WTC11 (cell line): Measurements from ENCODE around the gene SLC2A5. TPM values are rescaled to one million over a fixed set of nuclear protein-coding genes. Genes with fewer than 3 reads are reported as not detected.

ENCODE experiments used
- ATAC-seq: fragments of 200-7000 bp; cut with Tn5 transposase; 2 replicates; pipeline ENCODE4 v1.10.0; 2021; ENCODE audit warnings: mild to moderate bottlenecking, moderate library complexity
- CTCF ChIA-PET: fragments of 300-600 bp; sonication (Branson Sonifier 250); formaldehyde crosslinking; loops from one replicate; lab custom pipeline; 2021; ENCODE audit warnings: antibody characterized with exemption; lab: Charles Lee
- POLR2A ChIA-PET: fragments of 350-600 bp; sonication (Branson Sonifier 250); formaldehyde crosslinking; loops from one replicate; lab custom pipeline; 2021; ENCODE audit warnings: antibody characterized with exemption; lab: Charles Lee
- DNase-seq: peaks from one replicate; pipeline ENCODE4 v3.0.0; 2021; ENCODE audit warnings: low spot score
- H3K27ac Mint-ChIP-seq: 2 replicates; pipeline ENCODE4 v1.8.0; 2021; ENCODE audit warnings: mixed read lengths
- H3K27me3 Mint-ChIP-seq: 2 replicates; pipeline ENCODE4 v1.8.0; 2021; ENCODE audit warnings: low read depth, mild to moderate bottlenecking, moderate library complexity, mixed read lengths
- H3K36me3 Mint-ChIP-seq: 2 replicates; pipeline ENCODE4 v1.8.0; 2021; ENCODE audit warnings: mixed read lengths
- H3K4me1 Mint-ChIP-seq: 2 replicates; pipeline ENCODE4 v1.8.0; 2022; ENCODE audit warnings: mixed read lengths
- H3K4me3 Mint-ChIP-seq: 2 replicates; pipeline ENCODE4 v1.8.0; 2021; ENCODE audit warnings: mild to moderate bottlenecking, moderate library complexity, mixed read lengths
- H3K9me3 Mint-ChIP-seq: 2 replicates; pipeline ENCODE4 v1.8.0; 2021; ENCODE audit warnings: mixed read lengths
- ETV6 ChIP-seq: sonication (generic); formaldehyde crosslinking; IDR thresholded peaks from 2 replicates; pipeline ENCODE4 v1.8.1; 2022; ENCODE audit warnings: mild to moderate bottlenecking, missing genetic modification reagents
- FOXK1 ChIP-seq: sonication (generic); formaldehyde crosslinking; IDR thresholded peaks from 2 replicates; pipeline ENCODE4 v1.8.0; 2022; ENCODE audit warnings: mild to moderate bottlenecking, moderate library complexity, missing genetic modification reagents
- FOXP1 ChIP-seq: sonication (generic); formaldehyde crosslinking; IDR thresholded peaks from 2 replicates; pipeline ENCODE4 v1.8.0; 2022; ENCODE audit warnings: missing genetic modification reagents, mild to moderate bottlenecking, moderate library complexity, borderline replicate concordance
- JAZF1 ChIP-seq: fragments of 250-450 bp; sonication (Bioruptor Pico); IDR thresholded peaks from 2 replicates; pipeline ENCODE4 v1.9.0; 2021; ENCODE audit warnings: moderate library complexity, mild to moderate bottlenecking, inconsistent platforms
- JUN ChIP-seq: sonication (generic); formaldehyde crosslinking; IDR thresholded peaks from 2 replicates; pipeline ENCODE4 v1.8.0; 2023; ENCODE audit warnings: mild to moderate bottlenecking, missing genetic modification reagents
- MXD4 ChIP-seq: fragments of 250-450 bp; sonication (Bioruptor Pico); IDR thresholded peaks from 2 replicates; pipeline ENCODE4 v1.8.0; 2021; ENCODE audit warnings: mild to moderate bottlenecking, moderate library complexity, borderline replicate concordance
- NFATC4 ChIP-seq: fragments of 250-450 bp; sonication (Bioruptor Pico); IDR thresholded peaks from 2 replicates; pipeline ENCODE4 v1.9.0; 2021; ENCODE audit warnings: mild to moderate bottlenecking
- NR1H2 ChIP-seq: sonication (generic); formaldehyde crosslinking; IDR thresholded peaks from 2 replicates; pipeline ENCODE4 v1.9.0; 2021; ENCODE audit warnings: mild to moderate bottlenecking, moderate library complexity, missing genetic modification reagents
- SOX15 ChIP-seq: fragments of 250-450 bp; sonication (Bioruptor Pico); IDR thresholded peaks from 2 replicates; pipeline ENCODE4 v1.9.0; 2021; ENCODE audit warnings: mild to moderate bottlenecking
- TCF7 ChIP-seq: sonication (generic); formaldehyde crosslinking; IDR thresholded peaks from 2 replicates; pipeline ENCODE4 v1.8.0; 2022; ENCODE audit warnings: mild to moderate bottlenecking, low read depth, missing genetic modification reagents, moderate library complexity
- ZBTB21 ChIP-seq: sonication (generic); formaldehyde crosslinking; IDR thresholded peaks from 2 replicates; pipeline ENCODE4 v1.8.1; 2023; ENCODE audit warnings: mild to moderate bottlenecking, missing genetic modification reagents, borderline replicate concordance
- ZNF263 ChIP-seq: sonication (generic); formaldehyde crosslinking; IDR thresholded peaks from 2 replicates; pipeline ENCODE4 v1.8.1; 2022; ENCODE audit warnings: low read depth, mild to moderate bottlenecking, moderate library complexity, missing genetic modification reagents
- total RNA-seq: library from RNA; stranded (reverse); gene quantifications from 3 replicates; pipeline ENCODE4 v1.2.3, GENCODE V29; 2021
- TF ChIP-seq, protein P1 (sequence below): sonication (generic); formaldehyde crosslinking; IDR thresholded peaks from 2 replicates; pipeline ENCODE4 v1.8.0; 2023; ENCODE audit warnings: missing genetic modification reagents, mild to moderate bottlenecking, borderline replicate concordance
- TF ChIP-seq, protein P2 (sequence below): sonication (generic); formaldehyde crosslinking; IDR thresholded peaks from 2 replicates; pipeline ENCODE4 v1.8.1; 2023; ENCODE audit warnings: mild to moderate bottlenecking, missing genetic modification reagents, moderate library complexity
- TF ChIP-seq, protein P3 (sequence below): fragments of 250-450 bp; sonication (Bioruptor Pico); IDR thresholded peaks from 2 replicates; pipeline ENCODE4 v1.9.0; 2021; ENCODE audit warnings: mild to moderate bottlenecking
- TF ChIP-seq, protein P4 (sequence below): fragments of 200-600 bp; IDR thresholded peaks from 2 replicates; pipeline ENCODE4 v1.8.0; 2022; ENCODE audit warnings: antibody characterized with exemption
- TF ChIP-seq, protein P5 (sequence below): sonication (generic); formaldehyde crosslinking; IDR thresholded peaks from 2 replicates; pipeline ENCODE4 v1.8.0; 2022; ENCODE audit warnings: missing genetic modification reagents
- TF ChIP-seq, protein P6 (sequence below): sonication (generic); formaldehyde crosslinking; IDR thresholded peaks from 2 replicates; pipeline ENCODE4 v1.8.1; 2023; ENCODE audit warnings: mild to moderate bottlenecking, missing genetic modification reagents

Gene SLC2A5
- total RNA-seq, 1 experiment from 2014 or later = 0.04 TPM

DNA sequence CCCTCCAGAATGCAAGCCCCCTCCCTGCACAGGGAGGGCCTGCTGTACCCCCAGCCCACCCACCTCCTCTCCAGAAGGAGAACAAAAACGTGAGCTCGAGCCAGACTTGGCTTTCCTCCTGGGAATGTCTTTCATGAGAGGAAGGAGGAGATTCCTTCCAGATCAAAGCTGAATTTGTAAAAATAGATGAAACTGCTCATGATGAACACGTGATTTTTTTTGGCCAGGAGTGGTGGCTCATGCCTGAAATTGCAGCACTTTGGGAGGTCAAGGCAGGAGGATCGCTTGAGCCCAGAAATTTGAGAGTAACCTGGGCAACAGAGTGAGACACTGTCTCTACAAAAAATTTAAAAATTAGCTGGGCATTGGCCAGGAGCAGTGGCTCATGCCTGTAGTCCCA is 37.7 kb upstream of the SLC2A5 start (continued):
- TF ChIP-seq, protein P1, sequence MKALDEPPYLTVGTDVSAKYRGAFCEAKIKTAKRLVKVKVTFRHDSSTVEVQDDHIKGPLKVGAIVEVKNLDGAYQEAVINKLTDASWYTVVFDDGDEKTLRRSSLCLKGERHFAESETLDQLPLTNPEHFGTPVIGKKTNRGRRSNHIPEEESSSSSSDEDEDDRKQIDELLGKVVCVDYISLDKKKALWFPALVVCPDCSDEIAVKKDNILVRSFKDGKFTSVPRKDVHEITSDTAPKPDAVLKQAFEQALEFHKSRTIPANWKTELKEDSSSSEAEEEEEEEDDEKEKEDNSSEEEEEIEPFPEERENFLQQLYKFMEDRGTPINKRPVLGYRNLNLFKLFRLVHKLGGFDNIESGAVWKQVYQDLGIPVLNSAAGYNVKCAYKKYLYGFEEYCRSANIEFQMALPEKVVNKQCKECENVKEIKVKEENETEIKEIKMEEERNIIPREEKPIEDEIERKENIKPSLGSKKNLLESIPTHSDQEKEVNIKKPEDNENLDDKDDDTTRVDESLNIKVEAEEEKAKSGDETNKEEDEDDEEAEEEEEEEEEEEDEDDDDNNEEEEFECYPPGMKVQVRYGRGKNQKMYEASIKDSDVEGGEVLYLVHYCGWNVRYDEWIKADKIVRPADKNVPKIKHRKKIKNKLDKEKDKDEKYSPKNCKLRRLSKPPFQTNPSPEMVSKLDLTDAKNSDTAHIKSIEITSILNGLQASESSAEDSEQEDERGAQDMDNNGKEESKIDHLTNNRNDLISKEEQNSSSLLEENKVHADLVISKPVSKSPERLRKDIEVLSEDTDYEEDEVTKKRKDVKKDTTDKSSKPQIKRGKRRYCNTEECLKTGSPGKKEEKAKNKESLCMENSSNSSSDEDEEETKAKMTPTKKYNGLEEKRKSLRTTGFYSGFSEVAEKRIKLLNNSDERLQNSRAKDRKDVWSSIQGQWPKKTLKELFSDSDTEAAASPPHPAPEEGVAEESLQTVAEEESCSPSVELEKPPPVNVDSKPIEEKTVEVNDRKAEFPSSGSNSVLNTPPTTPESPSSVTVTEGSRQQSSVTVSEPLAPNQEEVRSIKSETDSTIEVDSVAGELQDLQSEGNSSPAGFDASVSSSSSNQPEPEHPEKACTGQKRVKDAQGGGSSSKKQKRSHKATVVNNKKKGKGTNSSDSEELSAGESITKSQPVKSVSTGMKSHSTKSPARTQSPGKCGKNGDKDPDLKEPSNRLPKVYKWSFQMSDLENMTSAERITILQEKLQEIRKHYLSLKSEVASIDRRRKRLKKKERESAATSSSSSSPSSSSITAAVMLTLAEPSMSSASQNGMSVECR (CRISPR knock-in tag) = no peak

DNA sequence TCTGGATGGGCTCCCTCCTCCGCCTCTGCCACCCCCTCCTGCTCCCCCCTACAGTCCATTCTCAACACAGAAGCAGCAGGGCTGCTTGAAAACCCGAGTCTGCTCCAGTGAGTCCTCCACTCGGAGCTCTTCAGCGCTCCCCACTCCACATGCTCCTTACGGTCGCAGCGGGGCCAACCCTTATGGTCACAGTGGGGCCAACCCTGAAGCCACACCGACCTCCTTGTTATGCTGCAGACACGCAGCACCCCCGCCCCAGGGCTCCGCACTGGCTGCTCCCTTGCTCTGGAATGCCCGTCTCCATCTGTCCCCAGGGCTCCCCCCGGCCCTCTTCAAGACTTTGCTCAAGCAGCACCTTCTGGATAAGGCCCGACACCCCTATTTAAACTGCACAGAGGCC is 36.9 kb upstream of the SLC2A5 start:
- ChIA-PET CTCF (interaction anchor here (1.2 to 2.0 kb wide), 3 partner anchors 101 to 128 kb away, joined by 3 to 7 read pairs (median 5); partner anchors contain the start of gene H6PD), POLR2A (no interaction called here)
- no peak for DNase-seq
- no peak overlapping the region for H3K4me3 Mint-ChIP-seq
- H3K4me1 Mint-ChIP-seq = peaks cover 5% of the 10 kb centered on the region; the same call in 1 of the 2 replicates
- H3K9me3 Mint-ChIP-seq = no peaks in the 10 kb centered on the region
- H3K27ac Mint-ChIP-seq = no peak overlapping the region
- TF ChIP-seq NR1H2 (CRISPR knock-in tag) (no peak), FOXP1 (no peak), TCF7 (CRISPR knock-in tag) (no peak), FOXK1 (CRISPR knock-in tag) (no peak), ZNF263 (no peak), JAZF1 (CRISPR knock-in tag) (no peak)
- TF ChIP-seq, protein P2, sequence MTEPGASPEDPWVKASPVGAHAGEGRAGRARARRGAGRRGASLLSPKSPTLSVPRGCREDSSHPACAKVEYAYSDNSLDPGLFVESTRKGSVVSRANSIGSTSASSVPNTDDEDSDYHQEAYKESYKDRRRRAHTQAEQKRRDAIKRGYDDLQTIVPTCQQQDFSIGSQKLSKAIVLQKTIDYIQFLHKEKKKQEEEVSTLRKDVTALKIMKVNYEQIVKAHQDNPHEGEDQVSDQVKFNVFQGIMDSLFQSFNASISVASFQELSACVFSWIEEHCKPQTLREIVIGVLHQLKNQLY (CRISPR knock-in tag) = no peak
- TF ChIP-seq, all 79 proteins: peak for 0
- no peak for ATAC-seq
- H3K36me3 Mint-ChIP-seq = peaks cover 2% of the 10 kb centered on the region; the same call in 1 of the 2 replicates
- no peaks in the 10 kb centered on the region for H3K27me3 Mint-ChIP-seq

DNA sequence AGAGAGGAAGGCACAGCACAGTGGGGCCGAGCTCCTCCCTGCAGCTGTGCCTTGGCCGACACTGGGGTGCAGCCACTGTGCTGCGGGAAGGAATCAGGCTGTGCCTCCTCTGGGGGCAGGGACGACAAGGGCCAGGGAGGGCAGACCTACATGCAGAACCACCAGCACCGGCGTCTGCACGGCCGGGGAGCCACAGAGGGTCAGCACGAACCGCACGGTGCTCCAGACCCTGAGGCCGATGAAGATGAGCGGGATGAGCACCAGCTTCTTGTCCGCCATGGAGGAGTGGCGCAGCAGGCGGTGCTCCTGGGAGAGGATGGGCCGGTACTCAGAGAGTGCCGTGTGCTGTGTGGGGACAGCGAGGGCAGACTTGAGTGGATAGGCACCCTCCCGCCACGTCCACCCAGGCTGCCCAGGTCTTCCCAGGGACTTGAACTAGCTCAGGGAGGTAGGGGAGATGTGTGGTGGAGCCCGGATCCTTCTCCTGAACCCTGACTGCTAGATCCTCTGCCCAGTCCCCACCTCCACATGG is 36.0 kb upstream of the SLC2A5 start:
- H3K4me3 Mint-ChIP-seq = no peak overlapping the region
- ATAC-seq = no peak
- POLR2A ChIA-PET = no interaction called here

DNA sequence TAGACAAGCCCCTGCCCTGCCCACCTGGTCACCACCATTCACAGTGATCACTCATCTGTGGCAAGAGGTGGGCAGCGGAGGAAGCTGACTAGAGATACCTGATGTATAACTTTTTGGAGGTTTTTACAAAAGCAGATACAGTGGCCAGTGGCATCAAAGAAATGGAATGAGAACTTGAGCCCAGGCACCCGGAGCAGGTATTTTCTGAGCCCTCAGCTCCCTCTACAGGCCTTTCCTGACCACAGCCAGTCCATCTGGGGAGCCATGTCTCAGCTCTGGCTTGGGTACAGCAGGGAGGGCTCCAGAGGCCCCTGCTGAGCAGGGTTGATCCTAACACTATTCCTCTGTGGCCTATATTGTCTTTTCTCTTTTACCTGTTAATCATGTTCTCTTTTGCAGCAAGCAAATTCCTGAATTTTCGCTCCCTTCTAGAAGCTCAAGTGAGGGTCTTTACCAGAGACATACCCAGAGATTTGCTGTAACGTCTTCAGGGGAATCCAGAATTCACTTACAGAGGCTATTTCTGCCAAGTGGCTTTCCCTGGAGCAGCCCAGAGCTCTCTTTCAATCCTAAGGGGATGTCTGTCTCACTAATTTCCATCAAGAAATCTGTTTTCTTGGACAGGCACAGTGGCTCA is 32.2 kb upstream of the SLC2A5 start:
- Mint-ChIP-seq H3K9me3 (peaks cover 15% of the 10 kb centered on the region), H3K36me3 (peaks cover 14% of the 10 kb centered on the region), H3K4me3 (no peak overlapping the region), H3K4me1 (peaks cover 5% of the 10 kb centered on the region; the same call in 1 of the 2 replicates), H3K27me3 (no peaks in the 10 kb centered on the region; the same call in 1 of the 2 replicates), H3K27ac (no peak overlapping the region)
- TF ChIP-seq, protein P3, sequence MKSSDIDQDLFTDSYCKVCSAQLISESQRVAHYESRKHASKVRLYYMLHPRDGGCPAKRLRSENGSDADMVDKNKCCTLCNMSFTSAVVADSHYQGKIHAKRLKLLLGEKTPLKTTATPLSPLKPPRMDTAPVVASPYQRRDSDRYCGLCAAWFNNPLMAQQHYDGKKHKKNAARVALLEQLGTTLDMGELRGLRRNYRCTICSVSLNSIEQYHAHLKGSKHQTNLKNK (CRISPR knock-in tag) = no peak
- no peak for TF ChIP-seq NFATC4 (CRISPR knock-in tag)
- TF ChIP-seq, protein P4, sequence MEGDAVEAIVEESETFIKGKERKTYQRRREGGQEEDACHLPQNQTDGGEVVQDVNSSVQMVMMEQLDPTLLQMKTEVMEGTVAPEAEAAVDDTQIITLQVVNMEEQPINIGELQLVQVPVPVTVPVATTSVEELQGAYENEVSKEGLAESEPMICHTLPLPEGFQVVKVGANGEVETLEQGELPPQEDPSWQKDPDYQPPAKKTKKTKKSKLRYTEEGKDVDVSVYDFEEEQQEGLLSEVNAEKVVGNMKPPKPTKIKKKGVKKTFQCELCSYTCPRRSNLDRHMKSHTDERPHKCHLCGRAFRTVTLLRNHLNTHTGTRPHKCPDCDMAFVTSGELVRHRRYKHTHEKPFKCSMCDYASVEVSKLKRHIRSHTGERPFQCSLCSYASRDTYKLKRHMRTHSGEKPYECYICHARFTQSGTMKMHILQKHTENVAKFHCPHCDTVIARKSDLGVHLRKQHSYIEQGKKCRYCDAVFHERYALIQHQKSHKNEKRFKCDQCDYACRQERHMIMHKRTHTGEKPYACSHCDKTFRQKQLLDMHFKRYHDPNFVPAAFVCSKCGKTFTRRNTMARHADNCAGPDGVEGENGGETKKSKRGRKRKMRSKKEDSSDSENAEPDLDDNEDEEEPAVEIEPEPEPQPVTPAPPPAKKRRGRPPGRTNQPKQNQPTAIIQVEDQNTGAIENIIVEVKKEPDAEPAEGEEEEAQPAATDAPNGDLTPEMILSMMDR = peak; percentile 50; the same call in 1 of the 2 replicates
- TF ChIP-seq, protein P5, sequence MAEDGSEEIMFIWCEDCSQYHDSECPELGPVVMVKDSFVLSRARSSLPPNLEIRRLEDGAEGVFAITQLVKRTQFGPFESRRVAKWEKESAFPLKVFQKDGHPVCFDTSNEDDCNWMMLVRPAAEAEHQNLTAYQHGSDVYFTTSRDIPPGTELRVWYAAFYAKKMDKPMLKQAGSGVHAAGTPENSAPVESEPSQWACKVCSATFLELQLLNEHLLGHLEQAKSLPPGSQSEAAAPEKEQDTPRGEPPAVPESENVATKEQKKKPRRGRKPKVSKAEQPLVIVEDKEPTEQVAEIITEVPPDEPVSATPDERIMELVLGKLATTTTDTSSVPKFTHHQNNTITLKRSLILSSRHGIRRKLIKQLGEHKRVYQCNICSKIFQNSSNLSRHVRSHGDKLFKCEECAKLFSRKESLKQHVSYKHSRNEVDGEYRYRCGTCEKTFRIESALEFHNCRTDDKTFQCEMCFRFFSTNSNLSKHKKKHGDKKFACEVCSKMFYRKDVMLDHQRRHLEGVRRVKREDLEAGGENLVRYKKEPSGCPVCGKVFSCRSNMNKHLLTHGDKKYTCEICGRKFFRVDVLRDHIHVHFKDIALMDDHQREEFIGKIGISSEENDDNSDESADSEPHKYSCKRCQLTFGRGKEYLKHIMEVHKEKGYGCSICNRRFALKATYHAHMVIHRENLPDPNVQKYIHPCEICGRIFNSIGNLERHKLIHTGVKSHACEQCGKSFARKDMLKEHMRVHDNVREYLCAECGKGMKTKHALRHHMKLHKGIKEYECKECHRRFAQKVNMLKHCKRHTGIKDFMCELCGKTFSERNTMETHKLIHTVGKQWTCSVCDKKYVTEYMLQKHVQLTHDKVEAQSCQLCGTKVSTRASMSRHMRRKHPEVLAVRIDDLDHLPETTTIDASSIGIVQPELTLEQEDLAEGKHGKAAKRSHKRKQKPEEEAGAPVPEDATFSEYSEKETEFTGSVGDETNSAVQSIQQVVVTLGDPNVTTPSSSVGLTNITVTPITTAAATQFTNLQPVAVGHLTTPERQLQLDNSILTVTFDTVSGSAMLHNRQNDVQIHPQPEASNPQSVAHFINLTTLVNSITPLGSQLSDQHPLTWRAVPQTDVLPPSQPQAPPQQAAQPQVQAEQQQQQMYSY (CRISPR knock-in tag) = peak; percentile 83
- ChIA-PET POLR2A (interaction anchor here (0.7 to 1.4 kb wide), 2 partner anchors 92 to 149 kb away, joined by 4 to 7 read pairs; no protein-coding TSS in a partner anchor), CTCF (interaction anchor here (0.6 to 5.0 kb wide), 35 partner anchors 10 to 253 kb away, joined by 3 to 59 read pairs (median 4); partner anchors contain the start of gene GPR157)
- peak; percentile 68 for DNase-seq
- peak; percentile 96 for ATAC-seq

More for the DNA sequence above, 36.0 kb upstream of the SLC2A5 start:
- H3K9me3 Mint-ChIP-seq = no peaks in the 10 kb centered on the region
- H3K27me3 Mint-ChIP-seq = no peaks in the 10 kb centered on the region
- TF ChIP-seq, protein P6, sequence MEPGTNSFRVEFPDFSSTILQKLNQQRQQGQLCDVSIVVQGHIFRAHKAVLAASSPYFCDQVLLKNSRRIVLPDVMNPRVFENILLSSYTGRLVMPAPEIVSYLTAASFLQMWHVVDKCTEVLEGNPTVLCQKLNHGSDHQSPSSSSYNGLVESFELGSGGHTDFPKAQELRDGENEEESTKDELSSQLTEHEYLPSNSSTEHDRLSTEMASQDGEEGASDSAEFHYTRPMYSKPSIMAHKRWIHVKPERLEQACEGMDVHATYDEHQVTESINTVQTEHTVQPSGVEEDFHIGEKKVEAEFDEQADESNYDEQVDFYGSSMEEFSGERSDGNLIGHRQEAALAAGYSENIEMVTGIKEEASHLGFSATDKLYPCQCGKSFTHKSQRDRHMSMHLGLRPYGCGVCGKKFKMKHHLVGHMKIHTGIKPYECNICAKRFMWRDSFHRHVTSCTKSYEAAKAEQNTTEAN (CRISPR knock-in tag) = no peak
- TF ChIP-seq NR1H2 (CRISPR knock-in tag) (no peak), ETV6 (CRISPR knock-in tag) (no peak), SOX15 (CRISPR knock-in tag) (no peak), ZBTB21 (CRISPR knock-in tag) (no peak), JUN (CRISPR knock-in tag) (no peak), MXD4 (CRISPR knock-in tag) (no peak)
- TF ChIP-seq, all 79 proteins: peak for 0
- H3K4me1 Mint-ChIP-seq = peaks cover 5% of the 10 kb centered on the region; the same call in 1 of the 2 replicates
- DNase-seq = no peak
- H3K36me3 Mint-ChIP-seq = peaks cover 2% of the 10 kb centered on the region; the same call in 1 of the 2 replicates
- H3K27ac Mint-ChIP-seq = no peak overlapping the region
- CTCF ChIA-PET = interaction anchor here (0.7 to 2.0 kb wide), 3 partner anchors 101 to 193 kb away, joined by 3 to 7 read pairs (median 5); partner anchors contain the start of gene H6PD
